A172 (cell line): ENCODE results near the gene FMN2. TPM values are rescaled to one million over a fixed set of nuclear protein-coding genes. Genes with fewer than 3 reads are reported as not detected.
"Not testable (repeated sequence)": the region's sequence is repeated elsewhere in the genome, so short reads cannot be mapped to it uniquely, and the experiment has no call there.

Source experiments
- DNase-seq: peaks from one replicate; pipeline ENCODE4 v3.0.0-alpha.2; 2015; ENCODE audit warnings: low spot score
- total RNA-seq: library from RNA; depleted of rRNA; stranded (reverse); fragments of >200 nt; shearing (Covaris generic); gene quantifications from 2 replicates; pipeline ENCODE4 v1.2.3, GENCODE V29; 2014

The FMN2 gene
- total RNA-seq, 1 experiment from 2014 or later: 8.8 TPM

DNA sequence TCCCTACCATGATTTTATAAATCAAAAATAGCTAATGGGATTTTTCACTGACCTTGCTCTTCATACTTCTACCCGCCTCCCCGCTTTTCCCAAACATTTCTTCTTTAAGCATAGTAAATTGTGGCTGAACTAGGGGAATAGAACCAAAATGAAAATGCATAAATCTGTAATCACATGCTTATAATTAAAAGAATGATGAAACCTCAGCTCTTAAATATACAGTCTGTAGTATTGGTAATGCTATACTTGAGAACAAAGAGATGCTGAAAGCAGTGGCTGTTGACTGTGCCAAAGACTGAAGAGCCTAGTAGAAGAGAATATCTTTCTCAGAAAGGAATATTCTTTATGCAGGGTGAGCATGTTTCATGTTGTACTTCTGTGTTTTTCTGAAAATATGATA lies 271.1 kb downstream of the FMN2 start:
- DNase-seq: no peak

DNA sequence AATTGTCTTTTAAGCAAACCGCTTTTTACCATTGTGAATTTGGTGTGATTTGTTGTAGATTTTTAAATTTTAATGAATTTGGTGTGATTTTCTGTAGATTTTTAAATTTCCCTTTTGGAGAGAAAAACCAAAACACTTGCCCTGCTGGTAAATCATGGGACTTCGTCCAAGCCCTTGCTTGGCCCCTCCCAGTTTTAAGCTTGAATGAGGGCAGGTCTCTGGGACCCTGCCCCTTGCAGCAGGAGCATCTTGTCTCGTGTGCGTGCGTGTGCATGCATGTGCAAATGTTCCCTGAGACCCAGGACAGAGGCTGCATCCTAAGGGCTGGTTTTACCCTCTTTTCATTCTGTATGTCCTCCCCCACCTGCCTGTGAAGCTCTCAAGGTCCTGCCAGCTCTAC lies 271.6 kb downstream of the FMN2 start:
- DNase-seq: no peak

GRCh38 chr1:240363914-240364313 lies 272.2 kb downstream of the FMN2 start:
- no peak for DNase-seq

DNA sequence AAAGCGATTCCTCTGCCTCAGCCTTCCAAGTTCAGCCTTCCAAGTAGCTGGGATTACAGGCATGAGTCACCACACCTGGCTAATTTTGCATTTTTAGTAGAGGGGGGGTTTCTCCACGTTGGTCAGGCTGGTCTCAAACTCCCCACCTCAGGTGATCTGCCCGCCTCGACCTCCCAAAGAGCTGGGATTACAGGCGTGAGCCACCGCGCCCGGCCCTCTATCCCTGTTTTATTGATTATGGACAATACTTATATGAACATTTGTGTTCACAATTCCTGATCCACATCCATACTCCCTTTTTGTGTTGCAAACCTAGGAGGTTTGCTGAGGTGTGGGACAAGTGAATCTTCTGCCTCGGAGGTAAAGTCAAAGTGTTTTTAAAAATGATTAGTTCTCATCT lies 275.0 kb downstream of the FMN2 start:
- no peak for DNase-seq

GRCh38 chr1:240385551-240385950 lies 293.9 kb downstream of the FMN2 start:
- no peak for DNase-seq

GRCh38 chr1:240385985-240386978 lies 294.6 kb downstream of the FMN2 start:
- peak; percentile 92 for DNase-seq

- peak; percentile 14 for DNase-seq
Observed at GRCh38 chr1:240387051-240387450, 295.4 kb downstream of the FMN2 start.

DNA sequence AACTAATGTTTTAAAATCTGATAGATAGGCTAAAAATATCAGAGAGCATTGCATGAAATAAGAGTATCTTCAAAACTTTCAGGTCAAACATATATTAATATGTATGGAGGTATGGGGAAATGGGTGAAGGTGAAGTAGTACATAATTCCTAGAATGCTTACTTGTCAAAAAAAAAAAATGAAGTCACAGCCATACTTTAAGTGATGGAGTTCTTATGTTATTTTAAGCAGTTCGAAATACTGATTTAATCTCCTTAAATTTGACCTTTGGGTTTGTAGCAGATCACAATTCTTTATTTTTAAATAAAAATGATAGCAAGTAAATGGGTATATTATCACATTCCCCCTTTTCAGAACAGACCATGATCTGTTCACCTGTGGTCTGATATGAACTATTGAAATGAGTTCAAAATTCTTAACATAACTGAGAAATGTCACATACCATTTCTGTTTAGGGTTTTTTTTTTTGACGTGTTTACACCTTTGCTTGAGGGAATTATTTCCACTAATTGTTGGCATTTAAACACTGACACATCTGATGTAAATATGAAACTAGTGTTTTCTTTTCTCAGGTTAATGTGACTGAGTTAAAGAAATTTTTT lies 300.1 kb downstream of the FMN2 start:
- DNase-seq: no peak

- no peak for DNase-seq
Observed at GRCh38 chr1:240394353-240394752, 302.7 kb downstream of the FMN2 start.

DNA sequence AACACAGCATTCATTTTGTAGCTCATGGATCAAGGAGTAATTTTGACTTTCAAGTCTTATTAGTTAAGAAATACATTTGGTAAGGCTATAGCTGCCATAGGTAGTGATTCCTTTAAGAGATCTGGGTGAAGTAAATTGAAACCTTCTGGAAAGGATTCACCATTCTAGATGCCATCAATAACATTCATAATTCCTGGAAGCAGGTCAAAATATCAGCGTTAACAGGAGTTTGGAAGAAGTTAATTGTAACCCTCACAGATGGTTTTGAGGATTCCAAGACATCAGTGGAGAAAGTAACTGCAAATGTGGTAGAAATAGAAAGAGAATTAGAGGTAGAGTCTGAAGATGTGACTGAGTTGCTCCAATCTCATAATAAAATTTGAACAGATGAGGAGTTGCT lies 303.7 kb downstream of the FMN2 start:
- no peak for DNase-seq

GRCh38 chr1:240399381-240399780 lies 307.7 kb downstream of the FMN2 start:
- DNase-seq: peak; percentile 91

GRCh38 chr1:240401731-240402130 lies 310.0 kb downstream of the FMN2 start:
- no peak for DNase-seq

DNA sequence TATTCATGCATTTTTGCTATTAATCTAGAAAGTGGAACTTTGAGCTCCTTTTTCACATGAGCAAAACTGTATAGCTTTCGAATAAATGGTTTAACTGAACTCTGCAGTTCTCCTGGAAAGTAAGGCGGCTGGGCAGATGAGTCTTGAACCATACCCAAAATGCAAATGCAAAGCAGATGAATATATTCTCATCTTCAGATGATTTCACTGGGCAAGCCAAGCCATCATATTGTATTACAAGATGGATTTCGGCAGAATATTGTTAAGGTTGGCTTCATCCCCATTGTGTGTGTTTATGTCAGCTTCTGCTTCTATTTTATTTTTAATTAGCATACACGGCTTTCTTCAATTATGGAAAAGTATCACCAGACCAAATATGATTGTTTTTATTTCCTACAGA lies 310.6 kb downstream of the FMN2 start:
- DNase-seq: no peak

DNA sequence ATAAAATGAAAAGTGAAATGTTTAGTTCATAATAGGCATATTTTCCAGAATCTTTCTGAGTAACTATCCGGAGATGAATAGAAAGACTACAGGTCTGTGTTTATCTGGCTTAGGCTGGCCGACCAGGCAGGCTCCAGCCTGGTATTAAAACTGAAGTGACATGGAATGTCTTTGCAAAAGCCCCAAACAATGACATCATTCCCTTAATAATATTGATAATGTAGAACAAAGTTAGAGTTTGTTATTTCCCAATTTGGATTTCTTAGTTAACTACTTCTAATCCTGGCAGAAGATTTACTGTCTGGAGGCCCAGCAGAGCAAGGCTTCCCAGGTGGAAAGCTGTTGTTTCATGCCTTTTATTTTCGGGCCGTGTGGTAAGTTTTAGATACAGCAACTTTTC lies 312.6 kb downstream of the FMN2 start:
- no peak for DNase-seq

DNA sequence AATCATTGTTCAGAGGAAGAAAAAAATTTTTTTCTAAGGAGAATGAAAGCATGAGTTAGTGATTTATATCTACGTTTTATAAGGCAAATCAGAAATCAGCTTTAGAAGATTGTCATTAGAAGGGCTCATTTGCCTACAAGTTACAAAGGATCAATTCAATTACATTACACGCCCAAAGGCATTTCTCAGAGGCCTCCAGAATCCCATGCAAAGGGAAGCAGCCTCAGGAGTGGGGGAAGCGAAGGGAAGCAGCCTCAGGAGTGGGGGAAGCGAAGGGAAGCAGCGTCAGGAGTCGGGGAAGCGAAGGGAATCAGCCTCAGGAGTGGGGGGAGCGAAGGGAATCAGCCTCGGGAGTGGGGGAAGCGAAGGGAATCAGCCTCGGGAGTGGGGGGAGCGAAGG lies 314.1 kb downstream of the FMN2 start:
- DNase-seq: no peak

- no peak for DNase-seq
Observed at GRCh38 chr1:240407407-240407806, 315.7 kb downstream of the FMN2 start.

DNA sequence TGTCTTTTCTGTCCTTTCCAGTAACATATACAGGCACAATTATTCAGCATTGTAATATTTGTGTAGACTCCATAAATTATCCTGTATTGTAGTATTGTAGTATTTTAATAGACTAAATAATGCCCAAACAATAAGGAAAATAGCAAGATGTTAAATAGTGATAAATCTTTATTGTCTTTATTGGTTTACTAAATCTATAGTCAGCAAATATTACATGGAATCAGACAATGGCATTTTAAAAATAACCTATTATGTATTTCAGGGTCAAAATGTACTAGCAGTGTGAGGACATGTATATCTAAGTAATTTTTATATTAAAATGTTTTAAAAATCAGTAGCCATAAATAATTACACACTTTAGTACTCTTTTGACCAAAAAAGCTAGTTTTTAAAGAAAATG lies 317.9 kb downstream of the FMN2 start:
- DNase-seq: no peak

DNA sequence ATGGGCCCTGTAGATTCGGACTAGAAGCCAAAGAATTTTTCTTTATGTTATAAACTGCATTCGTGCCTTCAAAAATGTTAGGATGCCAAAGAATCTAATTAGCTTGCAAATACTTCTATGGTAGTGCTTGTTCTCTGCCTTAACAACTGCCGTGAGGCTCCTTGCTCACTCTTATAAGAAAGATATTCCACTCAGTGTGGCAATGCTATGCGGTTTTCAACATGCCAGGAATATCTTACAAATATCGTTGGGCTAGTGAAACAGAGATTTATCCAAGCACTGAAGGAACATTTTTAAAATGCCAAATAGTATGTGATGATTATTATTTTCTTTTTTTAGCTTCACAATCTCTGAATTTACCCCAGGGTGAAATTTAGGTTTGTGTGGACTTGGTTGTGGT lies 322.0 kb downstream of the FMN2 start:
- DNase-seq: no peak

DNA sequence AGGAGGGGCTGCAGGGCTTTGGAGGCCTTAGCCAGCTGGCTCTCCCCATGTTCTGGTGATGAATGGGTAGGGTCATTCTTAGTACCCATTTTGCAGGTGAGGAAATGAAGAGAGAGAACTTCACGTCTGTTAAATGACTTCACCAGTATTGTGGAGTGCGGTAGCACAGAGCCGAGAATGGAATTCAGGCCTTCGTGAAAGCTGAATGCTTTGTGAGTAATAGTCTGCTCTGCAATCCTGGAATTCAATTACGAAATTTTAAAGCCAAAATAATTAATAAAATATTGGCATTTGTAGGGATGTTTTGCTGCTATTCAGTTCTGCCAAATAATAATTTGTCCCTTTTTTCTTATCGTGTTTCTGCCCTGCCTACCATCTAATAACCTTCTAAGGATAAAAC lies 322.6 kb downstream of the FMN2 start:
- no peak for DNase-seq

GRCh38 chr1:240415011-240415410 lies 323.3 kb downstream of the FMN2 start:
- DNase-seq: not testable (repeated sequence)

GRCh38 chr1:240415532-240415931 lies 323.8 kb downstream of the FMN2 start:
- DNase-seq: peak; percentile 62

GRCh38 chr1:240417317-240417716 lies 325.6 kb downstream of the FMN2 start:
- DNase-seq: peak; percentile 60

DNA sequence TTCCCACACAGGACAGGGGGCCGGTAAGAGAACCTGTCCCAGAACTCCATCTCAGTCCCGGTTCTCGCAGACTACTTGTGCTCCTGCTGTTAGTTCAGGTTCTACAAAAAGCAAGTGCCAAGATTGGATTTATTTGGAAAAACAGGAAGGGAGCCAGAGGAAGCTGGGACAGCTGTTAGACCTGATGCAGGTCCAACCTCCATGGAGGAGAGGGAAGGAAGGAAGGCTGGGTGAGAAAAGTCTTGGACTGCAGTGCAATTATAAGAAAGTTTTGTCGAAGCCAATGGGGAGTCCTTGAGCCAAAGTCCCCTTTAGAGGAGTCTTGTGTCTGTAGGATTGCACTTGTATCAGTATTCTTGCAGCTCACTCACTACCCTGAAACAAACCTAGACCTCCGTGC lies 329.1 kb downstream of the FMN2 start:
- no peak for DNase-seq
